ENCODE data around the gene CNTN5.

CNTN5 gene

GRCh38 chr11:100094121-100094865 lies 1073.5 kb downstream of the CNTN5 start:
- Mint-ChIP-seq H3K4me3 (no peak overlapping the region), H3K9me3 (ENCODE audit: low read depth) (peaks cover 6% of the 10 kb centered on the region), H3K4me1 (ENCODE audit: low read depth) (no peaks in the 10 kb centered on the region), H3K27me3 (no peaks in the 10 kb centered on the region), H3K27ac (no peak overlapping the region), H3K36me3 (no peaks in the 10 kb centered on the region)

DNA sequence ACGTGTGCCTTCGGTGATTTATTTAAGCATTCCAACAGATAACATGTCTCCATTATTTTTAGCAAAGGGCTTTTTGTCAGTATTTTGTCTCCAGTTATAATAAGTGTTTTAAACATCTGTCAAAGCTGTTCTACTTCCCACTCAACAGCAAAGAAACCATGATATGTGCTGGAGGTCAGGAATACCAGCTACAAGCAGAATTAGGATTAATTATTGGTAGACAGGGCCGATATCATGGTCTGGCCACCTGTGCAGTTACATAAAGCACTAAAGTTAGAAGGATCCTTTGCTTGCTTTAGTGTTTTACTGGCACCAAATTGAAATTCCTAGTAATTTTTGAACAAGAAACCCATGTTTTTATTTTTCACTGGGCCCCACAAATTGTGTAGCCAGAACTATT lies 1075.1 kb downstream of the CNTN5 start:
- Mint-ChIP-seq H3K27me3 (no peaks in the 10 kb centered on the region), H3K27ac (no peak overlapping the region), H3K36me3 (no peaks in the 10 kb centered on the region), H3K4me3 (no peak overlapping the region), H3K4me1 (ENCODE audit: low read depth) (no peaks in the 10 kb centered on the region), H3K9me3 (ENCODE audit: low read depth) (peaks cover 7% of the 10 kb centered on the region)

- Mint-ChIP-seq H3K4me1 (ENCODE audit: low read depth) (no peaks in the 10 kb centered on the region), H3K9me3 (ENCODE audit: low read depth) (peaks cover 11% of the 10 kb centered on the region), H3K36me3 (no peaks in the 10 kb centered on the region), H3K4me3 (no peak overlapping the region), H3K27ac (no peak overlapping the region), H3K27me3 (no peaks in the 10 kb centered on the region)
Measured at GRCh38 chr11:100098560-100098959, 1077.8 kb downstream of the CNTN5 start.

- Mint-ChIP-seq H3K27me3 (no peaks in the 10 kb centered on the region), H3K4me1 (ENCODE audit: low read depth) (no peaks in the 10 kb centered on the region), H3K4me3 (no peak overlapping the region), H3K36me3 (no peaks in the 10 kb centered on the region), H3K27ac (no peak overlapping the region), H3K9me3 (ENCODE audit: low read depth) (peaks cover 10% of the 10 kb centered on the region)
Measured at GRCh38 chr11:100105255-100105981, 1084.7 kb downstream of the CNTN5 start.

GRCh38 chr11:100105982-100106358 lies 1085.2 kb downstream of the CNTN5 start:
- no peaks in the 10 kb centered on the region for H3K36me3 Mint-ChIP-seq
- no peak overlapping the region for H3K4me3 Mint-ChIP-seq
- H3K27ac Mint-ChIP-seq: no peak overlapping the region
- no peaks in the 10 kb centered on the region for H3K27me3 Mint-ChIP-seq
- H3K4me1 Mint-ChIP-seq (ENCODE audit: low read depth): no peaks in the 10 kb centered on the region
- H3K9me3 Mint-ChIP-seq (ENCODE audit: low read depth): peaks cover 8% of the 10 kb centered on the region

GRCh38 chr11:100119176-100119575 lies 1098.4 kb downstream of the CNTN5 start:
- Mint-ChIP-seq H3K36me3 (no peaks in the 10 kb centered on the region), H3K27me3 (no peaks in the 10 kb centered on the region), H3K27ac (no peak overlapping the region), H3K4me1 (ENCODE audit: low read depth) (no peaks in the 10 kb centered on the region), H3K4me3 (no peak overlapping the region), H3K9me3 (ENCODE audit: low read depth) (peaks cover 11% of the 10 kb centered on the region)

GRCh38 chr11:100133114-100133513 lies 1112.4 kb downstream of the CNTN5 start:
- Mint-ChIP-seq H3K36me3 (no peaks in the 10 kb centered on the region), H3K4me1 (ENCODE audit: low read depth) (no peaks in the 10 kb centered on the region), H3K27me3 (no peaks in the 10 kb centered on the region), H3K9me3 (ENCODE audit: low read depth) (peaks cover 17% of the 10 kb centered on the region), H3K4me3 (no peak overlapping the region), H3K27ac (no peak overlapping the region)

- Mint-ChIP-seq H3K4me3 (no peak overlapping the region), H3K27ac (no peak overlapping the region), H3K9me3 (ENCODE audit: low read depth) (no peaks in the 10 kb centered on the region), H3K4me1 (ENCODE audit: low read depth) (no peaks in the 10 kb centered on the region), H3K27me3 (no peaks in the 10 kb centered on the region), H3K36me3 (no peaks in the 10 kb centered on the region)
Measured at GRCh38 chr11:100141201-100141600, 1120.5 kb downstream of the CNTN5 start.

DNA sequence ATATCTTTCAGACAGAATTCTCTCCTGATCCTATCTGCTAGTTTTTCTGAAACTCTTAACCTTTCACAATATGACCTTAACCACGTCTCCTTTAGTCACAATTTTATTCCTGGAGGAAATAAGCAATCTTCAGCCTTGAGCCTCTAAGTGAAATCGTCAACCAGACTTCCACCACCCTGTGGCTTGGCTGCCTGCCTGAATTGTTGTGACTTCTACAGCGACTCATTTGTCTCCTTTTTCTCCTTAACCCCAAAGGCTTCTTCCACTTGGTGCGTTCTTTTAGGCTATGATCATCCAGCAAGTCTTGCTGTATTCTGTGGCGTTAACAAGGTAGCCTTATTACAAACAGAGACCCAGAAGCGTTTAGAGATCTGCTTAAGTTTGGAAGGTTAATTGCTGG lies 1131.2 kb downstream of the CNTN5 start:
- Mint-ChIP-seq H3K27ac (no peak overlapping the region), H3K27me3 (no peaks in the 10 kb centered on the region), H3K4me3 (no peak overlapping the region), H3K4me1 (ENCODE audit: low read depth) (no peaks in the 10 kb centered on the region), H3K36me3 (no peaks in the 10 kb centered on the region), H3K9me3 (ENCODE audit: low read depth) (no peaks in the 10 kb centered on the region)

DNA sequence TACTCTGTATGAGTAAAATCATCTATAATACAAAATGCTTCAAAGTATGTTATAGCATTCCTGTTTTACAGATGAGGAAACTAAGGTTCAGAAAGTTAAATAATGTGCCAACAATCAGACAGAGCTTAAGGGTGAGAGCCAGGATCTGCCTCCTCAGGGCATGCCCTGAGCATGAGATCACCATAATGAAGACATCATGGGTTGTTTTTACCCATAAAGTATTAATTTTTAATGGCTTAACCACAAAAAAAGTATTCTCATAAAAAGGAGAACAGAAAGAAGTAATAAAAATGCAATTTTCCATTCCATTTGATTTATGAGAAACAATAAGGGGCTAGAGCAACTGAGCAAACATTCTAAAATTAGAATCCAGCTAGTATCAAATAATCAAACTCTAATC lies 1132.0 kb downstream of the CNTN5 start:
- Mint-ChIP-seq H3K36me3 (no peaks in the 10 kb centered on the region), H3K4me3 (no peak overlapping the region), H3K9me3 (ENCODE audit: low read depth) (no peaks in the 10 kb centered on the region)

DNA sequence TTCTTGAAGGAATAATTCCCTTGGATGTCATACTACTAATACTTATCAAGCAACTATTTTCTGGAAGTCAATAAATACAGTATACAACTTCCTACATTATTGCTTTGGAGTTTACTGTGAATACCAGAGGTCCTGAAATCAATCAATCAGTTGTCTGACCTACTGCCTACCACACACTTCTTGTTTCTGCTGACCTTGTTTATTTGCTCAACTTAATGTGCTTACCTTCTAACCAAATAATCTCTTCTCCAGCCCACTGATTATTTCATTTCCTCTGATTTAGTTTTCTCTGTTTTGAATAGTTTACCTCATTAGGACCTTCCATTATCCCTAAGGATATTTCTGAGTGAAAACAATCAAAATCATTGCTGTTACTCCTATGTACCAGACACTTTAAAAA lies 1142.7 kb downstream of the CNTN5 start:
- H3K4me1 Mint-ChIP-seq (ENCODE audit: low read depth): no peaks in the 10 kb centered on the region

More for the DNA sequence above, 1132.0 kb downstream of the CNTN5 start:
- Mint-ChIP-seq H3K27ac (no peak overlapping the region), H3K4me1 (ENCODE audit: low read depth) (no peaks in the 10 kb centered on the region), H3K27me3 (no peaks in the 10 kb centered on the region)

DNA sequence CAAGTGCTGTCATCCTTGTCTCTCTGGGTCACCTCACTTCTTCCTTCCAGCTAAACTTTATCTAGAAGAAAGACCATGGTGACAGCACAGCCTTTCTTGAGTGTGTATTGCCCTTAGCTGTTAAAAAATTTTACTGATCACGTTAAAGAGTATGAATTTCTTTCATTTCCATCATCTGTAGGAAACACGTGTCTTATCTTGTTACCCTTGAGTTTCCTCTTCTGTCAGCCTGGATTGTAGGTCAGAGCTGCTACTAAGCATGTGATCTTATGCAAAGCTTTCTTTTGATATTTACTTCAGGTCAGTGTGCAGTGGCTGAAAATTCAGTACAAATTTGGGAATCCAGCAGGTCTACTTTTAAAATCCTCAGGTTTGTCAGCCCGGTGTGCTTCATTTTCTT lies 1154.1 kb downstream of the CNTN5 start:
- Mint-ChIP-seq H3K36me3 (no peaks in the 10 kb centered on the region), H3K27me3 (no peaks in the 10 kb centered on the region), H3K4me3 (no peak overlapping the region), H3K9me3 (ENCODE audit: low read depth) (peaks cover 11% of the 10 kb centered on the region), H3K4me1 (ENCODE audit: low read depth) (no peaks in the 10 kb centered on the region), H3K27ac (no peak overlapping the region)

More for the DNA sequence above, 1142.7 kb downstream of the CNTN5 start:
- Mint-ChIP-seq H3K4me3 (no peak overlapping the region), H3K27ac (no peak overlapping the region), H3K27me3 (no peaks in the 10 kb centered on the region), H3K9me3 (ENCODE audit: low read depth) (peaks cover 8% of the 10 kb centered on the region), H3K36me3 (no peaks in the 10 kb centered on the region)

GRCh38 chr11:100176456-100176855 lies 1155.7 kb downstream of the CNTN5 start:
- Mint-ChIP-seq H3K4me3 (no peak overlapping the region), H3K27me3 (no peaks in the 10 kb centered on the region), H3K9me3 (ENCODE audit: low read depth) (peaks cover 6% of the 10 kb centered on the region), H3K27ac (no peak overlapping the region), H3K4me1 (ENCODE audit: low read depth) (no peaks in the 10 kb centered on the region), H3K36me3 (no peaks in the 10 kb centered on the region)

GRCh38 chr11:100177651-100178050 lies 1156.9 kb downstream of the CNTN5 start:
- H3K27ac Mint-ChIP-seq: no peak overlapping the region
- no peaks in the 10 kb centered on the region for H3K27me3 Mint-ChIP-seq
- H3K9me3 Mint-ChIP-seq (ENCODE audit: low read depth): peaks cover 6% of the 10 kb centered on the region
- no peaks in the 10 kb centered on the region for H3K36me3 Mint-ChIP-seq
- H3K4me1 Mint-ChIP-seq (ENCODE audit: low read depth): no peaks in the 10 kb centered on the region
- H3K4me3 Mint-ChIP-seq: no peak overlapping the region

DNA sequence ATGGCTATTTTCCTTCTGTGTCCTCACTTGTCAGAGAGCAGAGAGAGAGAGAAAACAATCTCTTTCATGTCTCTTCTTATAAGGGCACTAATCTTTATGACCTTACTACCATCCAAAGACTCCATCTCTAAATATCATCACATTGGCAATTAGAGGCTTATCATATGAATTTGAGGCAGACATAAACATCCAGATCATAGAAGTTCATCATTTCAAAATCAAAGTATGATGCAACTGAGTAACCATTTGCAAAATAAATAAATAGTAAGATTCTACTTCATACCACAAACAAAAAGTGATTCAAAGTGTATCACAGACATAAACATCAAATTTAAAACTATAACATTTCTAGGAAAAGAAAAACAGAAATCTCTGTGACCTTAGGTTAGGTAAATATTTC lies 1161.6 kb downstream of the CNTN5 start:
- Mint-ChIP-seq H3K4me3 (no peak overlapping the region), H3K27ac (no peak overlapping the region), H3K4me1 (ENCODE audit: low read depth) (no peaks in the 10 kb centered on the region), H3K27me3 (no peaks in the 10 kb centered on the region), H3K9me3 (ENCODE audit: low read depth) (peaks cover 8% of the 10 kb centered on the region), H3K36me3 (no peaks in the 10 kb centered on the region)

- Mint-ChIP-seq H3K4me1 (ENCODE audit: low read depth) (no peaks in the 10 kb centered on the region), H3K9me3 (ENCODE audit: low read depth) (peaks cover 11% of the 10 kb centered on the region), H3K4me3 (no peak overlapping the region)
Measured at GRCh38 chr11:100182927-100183326, 1162.2 kb downstream of the CNTN5 start.

More at GRCh38 chr11:100182927-100183326, 1162.2 kb downstream of the CNTN5 start:
- H3K27me3 Mint-ChIP-seq: no peaks in the 10 kb centered on the region
- no peaks in the 10 kb centered on the region for H3K36me3 Mint-ChIP-seq
- no peak overlapping the region for H3K27ac Mint-ChIP-seq
